Islet of Langerhans (tissue), 1 donor: Measurements from ENCODE around the gene B4GALT3.

Experiments
- FAIRE-seq: peaks from one replicate; lab custom pipeline; 2011; peaks lifted over from hg19 to GRCh38; lab: Jason Lieb, UNC

Gene B4GALT3

DNA sequence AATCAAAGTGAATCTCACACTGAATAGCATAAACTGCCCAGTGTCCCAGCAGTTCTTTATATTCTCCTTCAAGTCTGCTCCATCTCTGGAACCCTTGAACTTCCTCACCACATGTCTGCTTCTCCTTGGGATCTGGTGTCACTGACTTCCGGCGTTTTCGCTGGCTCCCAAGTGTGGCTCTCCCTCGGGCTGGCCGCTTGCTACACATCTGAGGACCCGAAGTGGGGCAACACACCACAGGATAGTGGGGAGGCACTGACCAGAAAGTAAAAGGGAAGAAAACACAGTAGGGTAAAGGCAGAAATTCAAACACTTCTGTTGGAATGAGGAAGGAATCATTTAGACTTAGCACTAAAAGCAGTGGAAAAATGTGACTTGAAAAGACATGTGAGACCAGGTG, 54.3 kb downstream of the B4GALT3 start:
- no peak for FAIRE-seq

DNA sequence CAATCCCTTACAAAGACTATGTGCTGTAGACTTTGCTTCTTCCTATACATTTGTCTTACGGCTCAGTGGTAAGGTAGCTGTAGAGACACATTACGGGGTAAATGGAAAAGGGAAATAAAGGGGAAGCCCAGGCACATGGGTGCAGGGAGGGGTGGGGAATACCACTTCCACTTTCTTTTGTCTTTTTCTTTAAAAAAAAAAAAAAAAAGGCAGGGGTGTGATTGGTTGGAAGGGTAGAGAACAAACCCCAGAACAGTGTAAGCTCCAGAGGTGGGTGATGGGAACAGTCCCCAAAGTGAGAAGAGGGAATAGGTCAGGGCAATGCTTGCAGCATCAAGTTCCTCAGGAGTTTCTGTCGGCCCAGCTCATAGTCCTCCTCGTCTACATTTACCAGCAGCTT, 55.5 kb downstream of the B4GALT3 start:
- no peak for FAIRE-seq
